RPMI7951 (cell line): ENCODE measurements around the gene ZNF84. TPM values are rescaled to one million over a fixed set of nuclear protein-coding genes. Genes with fewer than 3 reads are reported as not detected.

Source experiments
- total RNA-seq: library from RNA; depleted of rRNA; stranded (reverse); fragments of >200 nt; shearing (Covaris generic); gene quantifications from 2 replicates; pipeline ENCODE4 v1.2.3, GENCODE V29; 2014; rRNA removed

ZNF84 gene
- total RNA-seq, 1 experiment from 2014 or later: 19.3 TPM

Other genes starting within 250 kb of the ZNF84 start
- 17.7 and 44.7 TPM in 2 replicates for gene GOLGA3, start 208.6 kb upstream of the ZNF84 start, total RNA-seq
- 9.8 and 10.2 TPM in 2 replicates for gene CHFR, start 149.9 kb upstream of the ZNF84 start, total RNA-seq
- 3.0 and 3.5 TPM in 2 replicates for gene ZNF605, start 81.2 kb upstream of the ZNF84 start, total RNA-seq
- gene ZNF26, start 51.1 kb upstream of the ZNF84 start, total RNA-seq: 5.1 and 6.6 TPM in 2 replicates
- gene ZNF140, start 43.4 kb downstream of the ZNF84 start, total RNA-seq: 8.6 and 10.2 TPM in 2 replicates
- 0.48 and 0.49 TPM in 2 replicates for gene ZNF891, start 92.8 kb downstream of the ZNF84 start, total RNA-seq
- 1.6 and 4.7 TPM in 2 replicates for gene ZNF10, start 93.1 kb downstream of the ZNF84 start, total RNA-seq
- gene ZNF268, start 144.0 kb downstream of the ZNF84 start, total RNA-seq: 25.8 and 28.4 TPM in 2 replicates
- not detected in 2 replicates for gene ANHX, start 198.4 kb downstream of the ZNF84 start, total RNA-seq